Measurements from ENCODE around the gene ENAH.

ENAH gene

DNA sequence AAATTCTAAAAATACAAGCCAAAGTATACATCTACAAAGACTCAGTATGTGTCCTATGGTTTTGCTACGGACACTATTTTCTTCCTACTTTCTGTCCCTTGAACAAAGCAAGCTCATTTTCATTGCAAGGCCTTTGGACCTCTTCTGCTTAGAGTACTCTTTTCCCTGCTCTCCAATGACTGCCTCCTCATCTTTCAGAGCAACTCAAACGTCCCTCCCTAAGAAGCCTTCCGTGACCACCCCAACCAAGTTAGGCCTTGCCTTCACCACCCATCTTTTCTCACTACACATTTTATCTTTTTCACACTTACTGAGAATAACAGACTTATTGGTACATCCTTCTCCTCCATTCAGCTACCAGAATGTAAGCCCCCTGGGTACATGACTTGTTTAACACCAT lies 39.9 kb downstream of the ENAH start:
- DNase-seq (ENCODE audit: low read depth, low spot score) = no peak
- no peak overlapping the region for H3K4me3 ChIP-seq (ENCODE audit: low read length)

DNA sequence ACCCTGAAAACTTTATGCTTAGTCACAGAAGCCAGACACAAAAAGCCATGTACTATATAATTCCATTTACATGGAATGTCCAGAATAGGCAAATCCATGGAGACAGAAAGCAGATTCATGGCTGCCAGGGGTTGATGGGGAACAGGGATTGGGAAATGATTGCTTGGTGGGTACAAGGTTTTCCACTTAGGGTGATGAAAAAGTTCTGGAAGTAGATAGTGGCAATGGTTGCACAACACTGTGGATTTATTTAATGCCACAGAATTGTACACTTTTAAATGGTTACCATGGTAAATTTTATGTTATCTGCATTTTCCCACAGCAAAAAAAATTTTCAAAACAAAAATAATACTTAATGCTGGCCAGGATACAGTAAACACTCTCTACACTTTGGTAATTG lies 40.6 kb downstream of the ENAH start:
- H3K4me3 ChIP-seq (ENCODE audit: low read length) = no peak overlapping the region
- no peak for DNase-seq (ENCODE audit: low read depth, low spot score)

DNA sequence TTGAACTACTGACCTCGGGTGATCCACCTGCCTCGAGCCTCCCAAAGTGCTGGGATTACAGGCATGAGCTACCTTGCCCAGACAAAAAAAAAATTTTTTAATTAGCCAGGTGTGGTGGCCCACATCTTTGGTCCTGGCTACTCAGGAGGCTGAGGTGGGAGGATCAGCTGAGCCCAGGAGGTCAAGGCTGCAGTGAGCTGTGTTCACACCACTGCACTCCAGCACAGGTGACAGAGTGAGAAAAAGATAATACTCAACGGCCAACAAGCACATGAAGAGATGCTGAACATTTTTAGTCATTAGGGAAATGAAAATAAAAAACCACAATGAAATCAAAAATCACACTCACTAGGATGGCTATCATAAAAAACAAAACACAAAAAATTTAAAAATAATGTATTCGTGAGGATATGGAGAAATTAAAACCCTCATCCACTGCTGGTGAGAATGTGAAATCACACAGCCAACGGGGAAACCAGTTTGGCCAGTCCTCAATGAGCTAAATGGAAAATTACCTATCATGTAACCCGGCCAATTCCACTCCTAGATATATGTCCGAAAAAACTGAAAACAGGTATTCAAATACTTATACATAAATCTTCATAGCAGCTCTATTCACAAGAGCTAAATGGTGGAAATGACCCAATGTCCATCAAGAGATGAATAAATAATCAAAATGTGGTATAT lies 41.2 kb downstream of the ENAH start:
- no peak for DNase-seq (ENCODE audit: low read depth, low spot score)
- H3K4me3 ChIP-seq (ENCODE audit: low read length) = no peak overlapping the region

DNA sequence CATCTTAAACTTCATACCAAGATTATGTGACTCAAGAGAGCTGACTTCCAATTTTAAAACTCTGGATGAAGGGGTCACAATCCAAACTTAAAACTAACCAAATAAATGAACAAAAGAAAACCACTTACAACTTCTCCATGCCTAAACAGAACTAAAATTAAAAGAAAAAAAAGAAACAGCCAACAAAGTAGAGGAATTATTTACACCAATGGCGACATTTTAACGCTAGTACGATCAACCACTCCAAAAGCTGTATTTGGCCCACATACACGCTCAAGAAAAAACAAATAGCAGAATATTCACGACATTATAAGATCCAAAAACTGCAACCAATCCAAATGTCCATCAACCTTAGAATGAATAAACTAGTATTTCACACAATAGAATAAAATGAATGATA lies 42.4 kb downstream of the ENAH start:
- no peak for DNase-seq (ENCODE audit: low read depth, low spot score)
- H3K4me3 ChIP-seq (ENCODE audit: low read length) = no peak overlapping the region

DNA sequence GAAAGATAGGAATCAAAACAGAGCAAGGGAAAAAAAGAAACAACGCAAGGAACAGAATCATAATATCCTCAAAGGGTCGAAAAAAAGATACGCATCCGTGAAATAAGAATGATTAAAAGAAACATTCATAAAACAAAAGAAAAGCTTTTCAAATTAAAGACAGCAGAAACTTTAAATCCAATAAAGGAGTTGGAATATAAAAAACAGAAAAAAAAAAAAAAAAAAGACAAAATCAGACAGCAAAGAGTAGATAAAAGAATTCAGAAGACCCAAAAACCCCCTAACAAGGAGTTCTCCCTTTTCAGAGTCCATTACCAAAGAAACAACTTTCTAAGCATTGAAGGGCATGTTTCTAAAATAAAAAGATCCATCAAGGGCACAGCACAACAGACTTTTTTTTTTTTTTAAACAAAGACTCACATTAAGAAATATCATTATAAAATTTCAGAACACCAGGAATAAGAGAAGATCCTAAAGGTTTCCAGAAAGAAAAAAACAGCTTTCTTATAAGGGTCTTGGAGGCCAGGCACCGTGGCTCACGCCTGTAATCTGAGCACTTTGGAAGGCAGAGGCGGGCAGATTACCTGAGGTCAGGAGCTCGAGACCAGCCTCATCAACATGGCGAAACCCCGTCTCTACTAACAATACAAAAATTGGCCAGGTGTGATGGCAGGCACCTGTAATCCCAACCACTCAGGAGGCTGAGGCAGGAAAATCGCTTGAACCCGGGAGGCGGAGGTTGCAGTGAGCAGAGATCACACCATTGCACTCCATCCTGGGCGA lies 44.7 kb downstream of the ENAH start:
- no peak overlapping the region for H3K4me3 ChIP-seq (ENCODE audit: low read length)
- no peak for DNase-seq (ENCODE audit: low read depth, low spot score)

DNA sequence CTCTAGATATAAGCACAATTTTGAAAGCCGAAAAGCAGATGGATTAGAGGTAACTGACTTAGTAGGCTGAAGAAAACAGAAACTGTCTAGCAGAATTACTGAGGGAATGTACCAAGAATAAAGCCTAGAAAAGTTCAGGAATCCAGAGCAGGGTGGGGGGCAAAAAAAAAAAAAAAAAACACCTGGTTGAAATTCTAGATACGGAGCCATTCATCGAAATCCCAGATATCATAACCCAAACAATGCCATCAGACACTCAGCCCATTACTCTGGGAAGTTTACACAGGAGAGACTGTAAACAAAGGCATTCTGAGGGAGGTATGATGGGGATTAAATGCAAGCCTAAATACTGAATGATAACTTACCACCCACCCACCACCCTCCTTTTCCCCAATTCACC lies 45.6 kb downstream of the ENAH start:
- no peak overlapping the region for H3K4me3 ChIP-seq (ENCODE audit: low read length)
- DNase-seq (ENCODE audit: low read depth, low spot score) = no peak

DNA sequence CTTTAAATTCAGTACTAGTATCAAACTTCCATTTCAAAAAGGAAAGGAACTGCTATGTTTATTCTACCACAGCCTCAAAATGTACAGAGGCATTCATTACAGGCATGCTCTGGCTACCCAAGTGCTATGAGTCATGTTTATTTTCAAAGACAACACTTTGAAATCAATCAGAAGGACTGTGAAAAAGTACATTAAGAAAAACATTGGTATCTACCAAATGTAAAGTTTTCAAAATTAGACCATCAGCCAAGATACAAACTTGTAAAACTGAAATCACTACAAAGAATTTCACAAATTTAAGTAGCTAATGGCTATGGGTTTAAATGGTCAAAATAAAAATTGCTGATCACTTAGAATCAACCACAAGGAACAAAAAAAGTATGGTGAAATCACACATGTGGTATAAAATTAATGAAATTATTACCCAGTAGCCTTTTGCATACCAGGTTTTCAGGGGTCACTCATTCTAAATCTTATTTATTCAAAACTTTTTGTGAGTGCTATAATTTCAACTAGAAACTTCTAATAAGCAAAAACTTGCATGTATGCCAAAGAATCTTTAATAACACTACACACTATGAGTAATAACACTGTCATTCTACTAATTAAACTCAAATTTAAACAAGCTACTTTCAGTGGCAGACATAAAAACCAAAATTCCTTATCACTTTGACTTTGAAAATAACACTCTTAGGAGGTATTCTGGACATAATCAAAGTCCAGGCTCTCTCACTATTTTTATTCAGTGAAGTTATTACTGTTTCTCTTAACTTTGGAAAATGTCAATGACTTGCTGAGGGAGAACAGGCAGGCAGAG lies 49.2 kb downstream of the ENAH start:
- no peak overlapping the region for H3K4me3 ChIP-seq (ENCODE audit: low read length)
- DNase-seq (ENCODE audit: low read depth, low spot score) = no peak

DNA sequence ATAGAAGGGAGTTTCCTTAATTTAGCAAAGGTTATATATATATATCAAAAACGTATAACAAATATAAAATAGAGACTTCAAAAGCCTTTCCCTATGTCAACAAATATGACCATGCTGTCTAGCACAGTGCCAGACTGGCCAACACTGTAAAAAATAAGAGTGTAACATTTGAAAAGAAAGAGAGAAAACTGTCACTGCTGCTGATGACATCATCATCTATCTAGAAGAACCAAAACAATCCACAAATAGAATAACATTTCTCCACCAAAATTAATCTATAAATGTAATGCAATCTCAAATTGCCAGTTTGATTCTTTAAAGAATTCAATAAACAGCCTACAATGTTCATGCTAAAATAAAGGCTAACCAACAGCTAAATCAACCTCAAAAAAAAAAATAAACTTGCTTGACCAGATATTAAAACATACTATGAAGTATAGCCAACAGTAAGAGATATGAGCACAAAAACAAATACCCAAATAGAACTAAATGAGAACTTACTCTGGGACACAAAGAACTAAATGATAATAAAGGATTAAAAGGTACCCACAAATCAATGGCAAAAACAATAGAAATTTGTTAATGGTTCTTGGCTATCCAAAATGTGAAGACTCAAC lies 50.2 kb downstream of the ENAH start:
- DNase-seq (ENCODE audit: low read depth, low spot score) = no peak
- H3K4me3 ChIP-seq (ENCODE audit: low read length) = no peak overlapping the region

DNA sequence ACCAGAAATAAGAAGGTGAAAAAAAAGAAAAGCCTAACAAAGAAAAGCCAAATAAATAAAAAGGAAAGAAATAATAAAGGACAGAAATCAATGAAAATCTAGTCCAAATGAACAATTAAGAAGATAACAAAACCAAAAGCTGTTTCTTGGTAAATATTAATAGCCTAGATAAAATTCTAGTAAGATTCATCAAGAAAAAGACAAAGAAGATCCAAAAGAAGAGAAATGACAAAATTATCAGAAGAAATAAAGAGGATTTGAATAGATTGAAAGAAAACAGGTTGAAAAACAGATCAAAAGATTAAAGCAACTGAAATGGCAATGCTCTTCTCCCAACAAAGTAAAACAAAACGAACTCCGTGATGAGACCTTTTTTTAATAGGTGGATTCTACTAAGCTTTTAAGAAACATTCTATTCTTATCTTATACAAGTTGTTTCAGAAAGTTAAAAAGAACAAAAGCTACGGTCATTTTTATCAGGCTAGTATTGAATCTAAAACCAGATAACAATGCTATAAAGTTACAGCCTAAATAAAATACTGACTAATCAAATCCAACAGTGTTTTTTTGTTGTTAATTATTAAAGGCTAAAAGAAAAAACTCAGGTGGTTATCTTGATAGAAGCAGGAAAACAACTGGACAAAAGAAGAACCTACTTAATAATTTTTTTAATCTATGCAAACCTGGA lies 50.9 kb downstream of the ENAH start:
- H3K4me3 ChIP-seq (ENCODE audit: low read length) = no peak overlapping the region
- no peak for DNase-seq (ENCODE audit: low read depth, low spot score)

DNA sequence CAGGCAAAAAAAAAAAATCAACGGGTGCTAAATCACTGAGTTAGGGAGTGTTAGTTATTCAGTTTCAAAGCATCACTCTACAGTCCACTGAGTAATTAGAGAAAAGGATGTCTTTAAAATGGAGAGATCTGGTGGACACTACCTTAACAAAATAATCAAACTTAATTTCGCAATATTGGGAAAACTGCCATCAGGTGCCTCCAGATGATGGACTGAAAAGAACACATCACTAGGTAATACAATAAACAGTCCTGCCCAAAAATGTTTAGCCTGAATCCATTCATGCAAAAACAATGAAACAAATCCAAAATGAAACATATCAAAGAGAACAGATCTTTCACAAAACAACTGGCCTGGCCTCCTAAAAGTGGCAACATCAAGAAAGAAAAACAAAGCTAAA lies 54.1 kb downstream of the ENAH start:
- H3K4me3 ChIP-seq (ENCODE audit: low read length) = no peak overlapping the region
- DNase-seq (ENCODE audit: low read depth, low spot score) = no peak

DNA sequence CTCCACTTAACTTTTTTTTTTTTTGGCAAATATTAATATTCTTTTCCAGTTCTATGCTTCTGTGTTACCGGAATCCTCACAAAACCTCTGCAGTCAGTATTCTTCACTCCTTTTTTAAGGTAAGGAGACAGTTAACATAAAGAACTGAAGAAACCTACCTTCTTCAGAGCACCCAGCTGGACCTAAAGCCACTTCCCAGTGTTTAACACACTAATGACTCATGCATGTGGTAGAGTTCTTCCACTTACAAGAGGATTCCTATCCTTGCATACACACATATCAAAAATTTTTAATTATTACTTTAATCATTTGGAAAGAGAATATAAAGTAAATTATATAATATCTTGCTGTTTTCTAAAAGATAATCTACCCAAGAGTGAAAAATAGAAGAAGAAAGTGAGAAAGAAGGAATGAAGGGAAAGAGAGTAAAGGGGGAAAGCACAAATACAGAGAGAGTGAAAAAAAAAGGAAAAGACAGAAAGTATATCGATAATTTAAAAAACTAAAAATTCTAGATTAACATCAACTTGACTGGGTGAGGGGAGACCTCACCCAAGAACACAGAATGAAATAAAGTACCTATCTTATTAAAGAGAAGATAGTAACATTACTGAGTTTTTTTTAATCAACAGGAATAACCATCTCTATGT lies 54.9 kb downstream of the ENAH start:
- DNase-seq (ENCODE audit: low read depth, low spot score) = no peak
- no peak overlapping the region for H3K4me3 ChIP-seq (ENCODE audit: low read length)

DNA sequence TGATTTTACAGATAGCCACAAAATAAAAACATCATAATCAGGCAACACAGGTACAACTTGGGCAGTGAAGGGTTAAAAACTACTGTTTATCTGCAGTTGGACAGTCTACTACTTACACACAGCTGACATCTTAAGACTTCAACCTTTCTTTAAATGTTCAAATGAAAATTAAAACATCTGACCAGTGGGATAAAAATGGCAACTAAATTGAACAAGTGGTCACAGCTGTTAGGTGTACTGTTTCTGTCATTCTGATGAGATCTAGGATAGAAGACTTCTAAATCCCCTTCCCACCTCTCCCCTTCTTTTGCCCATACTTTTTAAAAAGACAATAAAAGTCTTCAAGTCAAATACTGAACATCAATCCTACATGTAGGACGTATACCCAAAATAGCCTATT lies 56.2 kb downstream of the ENAH start:
- no peak overlapping the region for H3K4me3 ChIP-seq (ENCODE audit: low read length)
- no peak for DNase-seq (ENCODE audit: low read depth, low spot score)

DNA sequence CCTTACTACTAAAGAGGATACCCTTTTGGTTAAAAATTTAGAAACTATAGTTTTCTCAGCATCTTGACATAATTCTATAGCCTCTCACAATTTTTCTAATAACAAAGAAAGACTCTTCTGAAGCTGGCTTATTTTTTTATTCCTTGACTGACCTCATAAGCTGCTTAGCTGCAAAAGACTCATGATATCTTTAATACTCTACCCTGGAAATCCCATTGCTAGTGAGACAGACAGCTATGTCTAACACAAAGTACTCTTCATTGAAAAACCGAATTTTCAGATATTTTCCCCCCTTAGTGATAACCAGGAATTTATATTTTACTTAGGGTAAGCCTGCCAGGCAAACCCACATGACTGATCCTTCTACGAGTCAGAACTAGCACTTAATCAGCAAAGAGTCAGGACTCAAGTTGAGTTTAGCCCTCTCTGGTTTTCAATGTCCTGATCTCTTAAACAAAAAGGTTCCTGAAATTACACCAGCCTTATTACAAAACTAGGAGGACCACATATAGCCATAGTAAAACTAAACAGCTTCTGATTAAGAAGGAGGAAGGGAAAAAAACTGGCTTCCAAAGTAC lies 56.9 kb downstream of the ENAH start:
- DNase-seq (ENCODE audit: low read depth, low spot score) = no peak
- no peak overlapping the region for H3K4me3 ChIP-seq (ENCODE audit: low read length)

DNA sequence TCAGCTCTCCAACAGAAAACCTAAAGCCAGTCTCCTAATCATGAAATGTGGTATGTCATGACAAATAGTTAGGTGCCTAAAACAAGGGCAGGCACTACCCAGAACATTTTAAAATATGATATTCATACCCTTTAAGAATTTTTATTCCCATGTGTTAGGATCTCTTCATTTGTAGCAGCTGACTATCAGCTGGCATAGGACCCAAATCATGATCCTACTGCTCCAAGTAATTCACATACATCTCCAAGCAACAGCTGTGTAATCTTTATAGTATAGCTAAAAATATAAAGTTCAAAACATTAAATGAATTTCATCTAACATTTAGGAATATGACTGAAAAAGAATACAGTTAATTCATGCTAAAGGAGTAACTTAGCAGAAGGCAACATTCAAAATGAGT lies 57.5 kb downstream of the ENAH start:
- DNase-seq (ENCODE audit: low read depth, low spot score) = no peak

DNA sequence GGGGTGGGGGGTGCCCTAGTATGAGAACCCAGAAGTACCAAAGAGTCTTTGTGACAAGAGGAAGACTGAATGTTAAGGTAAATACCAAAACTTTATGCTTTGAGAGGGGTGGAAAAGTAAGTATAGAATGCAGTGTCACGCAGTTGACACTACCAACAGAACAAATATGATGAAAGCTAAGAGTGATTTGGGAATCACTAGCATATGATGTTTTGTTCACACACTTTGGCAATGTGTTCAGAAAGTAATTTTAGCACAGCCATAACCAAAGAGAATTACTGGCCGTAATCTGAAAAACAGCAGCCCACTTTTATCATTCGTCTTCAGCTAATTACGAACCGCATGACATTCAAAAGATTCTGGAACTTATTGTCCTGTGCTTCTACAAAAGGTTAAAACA lies 59.5 kb downstream of the ENAH start:
- DNase-seq (ENCODE audit: low read depth, low spot score) = no peak
- H3K4me3 ChIP-seq (ENCODE audit: low read length) = no peak overlapping the region

More for the DNA sequence above, 57.5 kb downstream of the ENAH start:
- H3K4me3 ChIP-seq (ENCODE audit: low read length) = no peak overlapping the region

DNA sequence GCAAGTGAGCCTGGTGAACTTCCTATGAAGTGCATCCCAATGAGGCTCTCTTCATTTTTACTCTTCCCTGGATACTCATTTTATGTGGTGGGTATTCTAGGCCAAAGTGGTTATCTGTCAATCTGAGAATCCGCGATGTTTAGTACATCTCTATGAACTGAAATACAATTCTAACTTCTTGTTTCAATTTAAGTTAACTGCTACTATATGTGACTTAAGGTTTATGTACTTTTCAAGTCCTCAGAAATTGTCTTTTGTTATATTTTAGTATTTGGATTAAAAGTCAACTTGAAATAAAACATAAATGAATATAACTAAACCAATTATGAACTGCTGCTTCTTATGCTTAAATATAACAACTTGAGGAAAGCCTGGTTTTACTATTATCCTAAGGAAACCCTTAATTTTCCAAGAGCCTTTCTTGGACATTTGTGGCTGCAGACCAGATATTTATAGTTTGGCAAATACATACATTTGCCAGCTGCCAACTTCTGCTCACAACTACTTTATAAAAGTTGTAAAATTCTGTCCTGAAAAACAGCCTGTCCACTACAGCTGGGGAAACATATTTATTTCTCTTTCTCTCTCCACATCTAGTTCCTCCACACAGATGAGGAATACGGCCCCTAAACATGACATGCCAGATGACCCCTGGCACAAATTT lies 60.4 kb downstream of the ENAH start:
- no peak for DNase-seq (ENCODE audit: low read depth, low spot score)
- H3K4me3 ChIP-seq (ENCODE audit: low read length) = no peak overlapping the region

DNA sequence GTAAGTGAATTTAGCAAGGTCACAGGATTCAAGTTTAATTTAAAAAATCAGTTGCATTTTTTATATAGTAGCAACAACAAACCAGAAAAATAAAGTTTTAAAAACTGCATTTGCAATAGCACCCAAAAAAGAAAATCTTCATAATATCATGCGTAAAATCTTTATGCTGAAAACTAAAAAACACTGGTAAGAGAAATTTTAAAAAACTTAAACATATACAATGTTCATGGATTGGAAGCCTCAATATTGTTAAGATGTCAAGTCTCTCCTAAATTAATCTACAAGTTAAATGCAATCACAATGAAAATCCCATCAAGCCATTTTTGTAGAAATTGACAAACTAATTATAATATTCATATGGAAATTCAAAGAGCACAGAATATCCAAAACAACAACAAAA lies 65.6 kb downstream of the ENAH start:
- no peak for DNase-seq (ENCODE audit: low read depth, low spot score)
- no peak overlapping the region for H3K4me3 ChIP-seq (ENCODE audit: low read length)

DNA sequence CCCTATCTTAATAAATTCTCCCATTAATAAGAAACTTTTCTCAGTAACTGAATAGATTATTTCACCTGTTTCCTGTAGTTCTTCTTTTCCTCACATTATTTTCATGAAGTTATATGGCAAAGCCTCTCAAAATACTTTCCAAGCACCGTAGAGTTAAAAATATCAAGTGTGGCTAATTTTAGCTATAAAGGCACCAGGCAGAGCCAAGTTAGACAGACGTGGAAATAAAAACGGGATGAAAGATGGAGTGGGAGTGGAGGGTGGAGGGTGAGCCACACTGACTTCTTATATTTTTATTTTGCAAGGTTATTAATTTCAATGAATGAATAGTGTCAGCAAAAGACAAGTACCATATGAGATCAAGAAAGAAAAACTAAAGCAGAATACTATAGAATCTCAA lies 71.7 kb downstream of the ENAH start:
- DNase-seq (ENCODE audit: low read depth, low spot score) = no peak
- H3K4me3 ChIP-seq (ENCODE audit: low read length) = no peak overlapping the region
